SU-DHL-6 (cell line): Measurements from ENCODE around the gene EDIL3.

Experiments
- H2AFZ ChIP-seq: fragments of 200-600 bp; sonication (generic); 2 replicates; pipeline ENCODE4 v1.6.1; 2014; ENCODE audit warnings: low read depth, mild to moderate bottlenecking, moderate library complexity, mixed read lengths, antibody characterized with exemption, low read length; ENCODE audit not compliant: severe bottlenecking
- H3F3A ChIP-seq: fragments of 200-600 bp; shearing (Covaris generic); 2 replicates; pipeline ENCODE4 v1.6.0; 2016; ENCODE audit warnings: antibody characterized with exemption, mild to moderate bottlenecking; ENCODE audit not compliant: insufficient read depth
- H3K27ac ChIP-seq: fragments of 200-600 bp; sonication (generic); 2 replicates; pipeline ENCODE4 v1.5.1; 2016; ENCODE audit warnings: low read depth, mild to moderate bottlenecking, low read length, moderate library complexity, mixed read lengths
- H3K27me3 ChIP-seq: fragments of 200-600 bp; sonication (generic), shearing (Covaris generic); 2 replicates; pipeline ENCODE4 v1.6.0; 2014; ENCODE audit warnings: mild to moderate bottlenecking, low read length
- H3K36me3 ChIP-seq: fragments of 200-600 bp; sonication (generic); 2 replicates; pipeline ENCODE4 v1.6.1; 2014; ENCODE audit warnings: mild to moderate bottlenecking, low read length, mixed read lengths
- H3K4me2 ChIP-seq: fragments of 300-600, 200-600 bp; shearing (Covaris generic), sonication (generic); 2 replicates; pipeline ENCODE4 v1.6.0; 2014; ENCODE audit warnings: low read length, low read depth, mild to moderate bottlenecking; ENCODE audit not compliant: poor library complexity, severe bottlenecking
- H3K4me3 ChIP-seq: fragments of 200-600 bp; sonication (generic); 2 replicates; pipeline ENCODE4 v1.5.1; 2014; ENCODE audit warnings: antibody characterized with exemption, low read length, mild to moderate bottlenecking, mixed read lengths; ENCODE audit not compliant: insufficient read depth, poor library complexity, severe bottlenecking
- H3K79me2 ChIP-seq: fragments of 200-600 bp; sonication (generic); 2 replicates; pipeline ENCODE4 v1.6.1; 2014; ENCODE audit warnings: mild to moderate bottlenecking, low read length, moderate library complexity; ENCODE audit not compliant: insufficient read depth
- H3K9ac ChIP-seq: fragments of 200-600 bp; sonication (generic); 2 replicates; pipeline ENCODE4 v1.7.0; 2014; ENCODE audit warnings: mild to moderate bottlenecking, low read length
- H3K9me2 ChIP-seq: fragments of 200-600 bp; sonication (generic); replicated peaks from 2 replicates; pipeline ENCODE4 v1.6.1; 2014; ENCODE audit warnings: low read length; ENCODE audit not compliant: insufficient read depth
- H3K9me3 ChIP-seq: fragments of 200-600 bp; sonication (generic); 2 replicates; pipeline ENCODE4 v1.6.1; 2014; ENCODE audit warnings: low read length, mixed read lengths; ENCODE audit not compliant: insufficient read depth
- H4K20me1 ChIP-seq: fragments of 200-600 bp; sonication (generic); 2 replicates; pipeline ENCODE4 v1.6.1; 2014; ENCODE audit warnings: low read depth, mild to moderate bottlenecking, antibody characterized with exemption, low read length, moderate library complexity, mixed read lengths
- CTCF ChIP-seq: fragments of 200-600 bp; sonication (generic); IDR thresholded peaks from one replicate; pipeline ENCODE4 v1.5.1; 2017; ENCODE audit warnings: antibody characterized with exemption, mild to moderate bottlenecking, low read length, moderate library complexity; ENCODE audit not compliant: insufficient read depth, poor library complexity, severe bottlenecking
- EZH2phosphoT487 ChIP-seq: fragments of 200-600 bp; sonication (generic), shearing (Covaris generic); conservative IDR thresholded peaks from 2 replicates; pipeline ENCODE4 v1.6.1; 2018; ENCODE audit warnings: mild to moderate bottlenecking, antibody characterized with exemption, low read length, moderate library complexity, mixed read lengths

The EDIL3 gene

DNA sequence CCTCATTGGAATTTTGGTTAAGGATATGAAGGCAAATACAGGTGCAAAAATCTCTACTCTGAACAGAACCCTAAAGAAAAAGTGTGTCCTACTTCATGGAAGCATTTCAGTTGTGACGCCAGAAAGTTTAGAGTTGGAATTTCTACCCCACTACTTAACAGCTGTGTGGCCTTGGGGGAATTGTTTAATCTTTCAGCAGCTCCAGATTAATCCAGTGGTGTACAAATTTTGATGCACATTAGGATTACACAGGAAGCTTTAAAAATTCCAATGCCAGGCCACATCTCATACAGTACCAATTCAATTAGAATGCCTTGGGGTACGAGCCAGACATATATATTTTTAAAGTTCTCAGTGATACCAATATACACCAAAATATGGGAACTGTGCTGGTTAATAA, 266.1 kb downstream of the EDIL3 start:
- Histone ChIP-seq H3K9me3 (no peaks in the 10 kb centered on the region), H3K27ac (no peak overlapping the region), H3K4me2 (no peak overlapping the region), H3K36me3 (no peaks in the 10 kb centered on the region), H3F3A (no peaks in the 10 kb centered on the region), H3K4me3 (no peak overlapping the region), H3K9ac (no peak overlapping the region), H3K79me2 (no peaks in the 10 kb centered on the region), H3K27me3 (no peaks in the 10 kb centered on the region), H2AFZ (no peak overlapping the region), H4K20me1 (no peaks in the 10 kb centered on the region), H3K9me2 (no peaks in the 10 kb centered on the region)
- TF ChIP-seq EZH2phosphoT487 (no peak), CTCF (no peak)

GRCh38 chr5:84115727-84116126, 269.0 kb downstream of the EDIL3 start:
- no peaks in the 10 kb centered on the region for H3K9me2 ChIP-seq

GRCh38 chr5:84113246-84114105, 271.2 kb downstream of the EDIL3 start:
- H3K79me2 ChIP-seq: no peaks in the 10 kb centered on the region
- TF ChIP-seq CTCF: no peak
- TF ChIP-seq EZH2phosphoT487: no peak
- H3K4me3 ChIP-seq: no peak overlapping the region
- H3K4me2 ChIP-seq: no peak overlapping the region
- no peak overlapping the region for H2AFZ ChIP-seq
- H3K9ac ChIP-seq: no peak overlapping the region
- H3K9me2 ChIP-seq: no peaks in the 10 kb centered on the region
- no peaks in the 10 kb centered on the region for H3K9me3 ChIP-seq
- no peak overlapping the region for H3K27ac ChIP-seq
- no peaks in the 10 kb centered on the region for H3F3A ChIP-seq
- H4K20me1 ChIP-seq: no peaks in the 10 kb centered on the region
- no peaks in the 10 kb centered on the region for H3K27me3 ChIP-seq
- no peaks in the 10 kb centered on the region for H3K36me3 ChIP-seq

More at GRCh38 chr5:84115727-84116126, 269.0 kb downstream of the EDIL3 start:
- Histone ChIP-seq H3K4me2 (no peak overlapping the region), H3F3A (no peaks in the 10 kb centered on the region), H3K9me3 (no peaks in the 10 kb centered on the region), H3K4me3 (no peak overlapping the region), H3K36me3 (no peaks in the 10 kb centered on the region), H3K27me3 (no peaks in the 10 kb centered on the region), H4K20me1 (no peaks in the 10 kb centered on the region), H2AFZ (no peak overlapping the region), H3K9ac (no peak overlapping the region), H3K27ac (no peak overlapping the region), H3K79me2 (no peaks in the 10 kb centered on the region)
- TF ChIP-seq CTCF: no peak
- no peak for TF ChIP-seq EZH2phosphoT487
